GM23338 (cell line): ENCODE data around the gene UTP4. TPM values are rescaled to one million over a fixed set of nuclear protein-coding genes. Genes with fewer than 3 reads are reported as not detected.

Source experiments
- ATAC-seq: fragments of 200-7000 bp; cut with Tn5 transposase; 3 replicates; pipeline ENCODE4 v1.9.1; 2020
- DNase-seq: peaks from one replicate; pipeline ENCODE4 v3.0.0-alpha.2; 2015; ENCODE audit warnings: low spot score
- H2AFZ ChIP-seq: fragments of 200-600 bp; sonication (generic); 2 replicates; pipeline ENCODE4 v1.8.0; 2016; ENCODE audit warnings: antibody characterized with exemption, mild to moderate bottlenecking, moderate library complexity
- H3F3A ChIP-seq: fragments of 200-600 bp; sonication (generic); replicated peaks from 2 replicates; pipeline ENCODE4 v1.8.0; 2017; ENCODE audit warnings: antibody characterized with exemption, mixed run types, low read depth
- H3K27ac ChIP-seq: fragments of 200-600 bp; sonication (generic); 2 replicates; pipeline ENCODE4 v1.6.1; 2016; ENCODE audit warnings: low read depth
- H3K27me3 ChIP-seq: fragments of 200-600 bp; sonication (generic); 2 replicates; pipeline ENCODE4 v1.8.0; 2016; ENCODE audit warnings: mild to moderate bottlenecking, mixed run types, moderate library complexity; ENCODE audit not compliant: insufficient read depth
- H3K36me3 ChIP-seq: fragments of 200-600 bp; sonication (generic); 2 replicates; pipeline ENCODE4 v1.8.0; 2016; ENCODE audit warnings: mild to moderate bottlenecking; ENCODE audit not compliant: insufficient read depth
- H3K4me1 ChIP-seq: fragments of 200-600 bp; sonication (generic); 2 replicates; pipeline ENCODE4 v1.8.0; 2016; ENCODE audit warnings: mild to moderate bottlenecking, moderate library complexity; ENCODE audit not compliant: insufficient read depth
- H3K4me2 ChIP-seq: fragments of 200-600 bp; sonication (generic); 2 replicates; pipeline ENCODE4 v1.7.1; 2017; ENCODE audit warnings: mixed run types
- H3K4me3 ChIP-seq: fragments of 200-600 bp; sonication (generic); 2 replicates; pipeline ENCODE4 v1.6.1; 2016; ENCODE audit warnings: mixed run types
- H3K79me2 ChIP-seq: fragments of 200-600 bp; sonication (generic); replicated peaks from 2 replicates; pipeline ENCODE4 v1.8.0; 2017; ENCODE audit warnings: mild to moderate bottlenecking; ENCODE audit not compliant: insufficient read depth
- H3K9me2 ChIP-seq: fragments of 200-600 bp; sonication (generic); 2 replicates; pipeline ENCODE4 v1.8.0; 2017; ENCODE audit not compliant: insufficient read depth
- H4K20me1 ChIP-seq: fragments of 200-600 bp; sonication (generic); replicated peaks from 2 replicates; pipeline ENCODE4 v1.8.0; 2017; ENCODE audit warnings: mild to moderate bottlenecking; ENCODE audit not compliant: insufficient read depth
- H3K27ac Mint-ChIP-seq: 2 replicates; pipeline ENCODE4 v1.8.0; 2020; ENCODE audit warnings: inconsistent platforms, mild to moderate bottlenecking, moderate library complexity, mixed read lengths
- H3K27me3 Mint-ChIP-seq: 3 replicates; pipeline ENCODE4 v1.8.0; 2022; ENCODE audit warnings: low read depth, mild to moderate bottlenecking, moderate library complexity, mixed read lengths, inconsistent platforms; ENCODE audit not compliant: insufficient read depth, poor library complexity
- H3K36me3 Mint-ChIP-seq: 3 replicates; pipeline ENCODE4 v1.8.0; 2021; ENCODE audit warnings: low read depth, mild to moderate bottlenecking, inconsistent platforms, moderate library complexity, mixed read lengths
- H3K4me1 Mint-ChIP-seq: 3 replicates; pipeline ENCODE4 v1.8.0; 2020; ENCODE audit warnings: mild to moderate bottlenecking, inconsistent platforms, mixed read lengths
- H3K4me3 Mint-ChIP-seq: 3 replicates; pipeline ENCODE4 v1.8.0; 2021; ENCODE audit warnings: moderate library complexity, mild to moderate bottlenecking, inconsistent platforms, mixed read lengths
- H3K9me3 Mint-ChIP-seq: 3 replicates; pipeline ENCODE4 v1.8.0; 2020; ENCODE audit warnings: moderate library complexity, mild to moderate bottlenecking, inconsistent platforms, mixed read lengths
- NANOG ChIP-seq: IDR thresholded peaks from 2 replicates; pipeline ENCODE4 v1.6.1; 2016; ENCODE audit warnings: antibody characterized with exemption, borderline replicate concordance
- REST ChIP-seq: IDR thresholded peaks from one replicate; pipeline ENCODE4 v1.6.1; 2018; ENCODE audit warnings: antibody characterized with exemption; ENCODE audit not compliant: unreplicated experiment
- ZNF114 ChIP-seq: fragments of 250-450 bp; sonication (Bioruptor Pico); IDR thresholded peaks from 2 replicates; pipeline ENCODE4 v1.5.0; 2020; ENCODE audit warnings: mild to moderate bottlenecking, moderate library complexity
- ZNF331 ChIP-seq: fragments of 250-450 bp; sonication (Bioruptor Pico); IDR thresholded peaks from 2 replicates; pipeline ENCODE4 v1.5.0; 2020; ENCODE audit warnings: low read depth, mild to moderate bottlenecking, moderate library complexity
- ZNF462 ChIP-seq: fragments of 250-450 bp; sonication (Bioruptor Pico); IDR thresholded peaks from 2 replicates; pipeline ENCODE4 v1.5.0; 2020; ENCODE audit warnings: mild to moderate bottlenecking, moderate library complexity
- polyA plus RNA-seq: library from polyadenylated mRNA; unstranded; fragments of >200 nt; fragmentation: Nextera tagmentation; extraction: Ambion mirVana; gene quantifications from 2 replicates; pipeline ENCODE4 v1.2.1, GENCODE V29; 2016
- total RNA-seq: library from RNA; depleted of rRNA; stranded (reverse); fragments of >200 nt; shearing (Covaris generic); gene quantifications from 2 replicates; pipeline ENCODE4 v1.2.3, GENCODE V29; 2014

Gene UTP4
- total and polyA plus RNA-seq, 2 experiments from 2014 or later, result 63.2 to 66.6 TPM

- TF ChIP-seq ZNF114 (CRISPR knock-in tag), result no peak
These were observed 57.7 kb downstream of the UTP4 start (continued) for GRCh38 chr16:69190046-69190588.

- Mint-ChIP-seq H3K27me3 (peaks cover 3% of the 10 kb centered on the region), H3K4me3 (no peak overlapping the region), H3K4me1 (peaks cover 26% of the 10 kb centered on the region), H3K9me3 (no peaks in the 10 kb centered on the region), H3K36me3 (peaks cover 5% of the 10 kb centered on the region), H3K27ac (no peak overlapping the region; the same call in 1 of the 2 replicates)
- no peaks in the 10 kb centered on the region for H3K9me2 ChIP-seq
- no peak overlapping the region for H2AFZ ChIP-seq
- H3F3A ChIP-seq, result no peaks in the 10 kb centered on the region
- H3K27ac ChIP-seq, result peak overlapping the region; percentile 42; the same call in 1 of the 2 replicates
- H3K4me3 ChIP-seq, result peak overlapping the region; percentile 10; the same call in 1 of the 2 replicates
- peaks cover 71% of the 10 kb centered on the region for H3K79me2 ChIP-seq
- H3K4me1 ChIP-seq, result peaks cover 24% of the 10 kb centered on the region
- H3K27me3 ChIP-seq, result no peaks in the 10 kb centered on the region
- no peak for TF ChIP-seq REST
- no peaks in the 10 kb centered on the region for H3K36me3 ChIP-seq
- no peak for ATAC-seq
- DNase-seq, result no peak
- H3K4me2 ChIP-seq, result peak overlapping the region; percentile 80; the same call in 1 of the 2 replicates
- H4K20me1 ChIP-seq, result peaks cover 5% of the 10 kb centered on the region
These were observed 58.1 kb downstream of the UTP4 start for GRCh38 chr16:69190598-69190997.

- H2AFZ ChIP-seq, result no peak overlapping the region
- H3K27ac Mint-ChIP-seq, result no peak overlapping the region; the same call in 1 of the 2 replicates
- no peak overlapping the region for H3K4me2 ChIP-seq
- no peaks in the 10 kb centered on the region for H3K36me3 ChIP-seq
- peaks cover 3% of the 10 kb centered on the region for H3K27me3 Mint-ChIP-seq
- H3F3A ChIP-seq, result no peaks in the 10 kb centered on the region
- H4K20me1 ChIP-seq, result peaks cover 5% of the 10 kb centered on the region
- peaks cover 21% of the 10 kb centered on the region for H3K4me1 ChIP-seq
- no peaks in the 10 kb centered on the region for H3K9me2 ChIP-seq
- no peaks in the 10 kb centered on the region for H3K9me3 Mint-ChIP-seq
- H3K36me3 Mint-ChIP-seq, result peaks cover 5% of the 10 kb centered on the region
- no peak overlapping the region for H3K4me3 Mint-ChIP-seq
- peaks cover 26% of the 10 kb centered on the region for H3K4me1 Mint-ChIP-seq
- ATAC-seq, result no peak
- H3K27me3 ChIP-seq, result no peaks in the 10 kb centered on the region
- no peak overlapping the region for H3K4me3 ChIP-seq
- no peak for DNase-seq
- H3K79me2 ChIP-seq, result peaks cover 77% of the 10 kb centered on the region
- no peak for TF ChIP-seq NANOG
- no peak for TF ChIP-seq ZNF462 (CRISPR knock-in tag)
- TF ChIP-seq ZNF114 (CRISPR knock-in tag), result no peak
- no peak for TF ChIP-seq REST
- TF ChIP-seq ZNF331, result no peak
- H3K27ac ChIP-seq, result peak overlapping the region; percentile 42; the same call in 1 of the 2 replicates
These were observed 58.7 kb downstream of the UTP4 start for GRCh38 chr16:69191136-69191535.
